ENCODE data around the gene SNX6. TPM values are rescaled to one million over a fixed set of nuclear protein-coding genes. Genes with fewer than 3 reads are reported as not detected.
"Not testable (repeated sequence)": the region's sequence is repeated elsewhere in the genome, so short reads cannot be mapped to it uniquely, and the experiment has no call there.

The SNX6 gene
- polyA plus RNA-seq, 1 experiment = 178 TPM

- Histone ChIP-seq H3K4me3 (ENCODE audit: low read depth, low read length) (no peak overlapping the region), H3K27me3 (ENCODE audit: control insufficient read depth, insufficient read depth, low read length) (no peaks in the 10 kb centered on the region), H3K27ac (ENCODE audit: low read depth, low read length) (no peak overlapping the region), H3K9me3 (ENCODE audit: control insufficient read depth, insufficient read depth, low read length) (no peaks in the 10 kb centered on the region; the same call in none of the 2 replicates)
- CTCF ChIA-PET = interaction anchor here (1.9 kb wide), 1 partner anchor 10 kb away, joined by 11 read pairs; no protein-coding TSS in a partner anchor
- POLR2A ChIA-PET = no interaction called here
- no peak for DNase-seq (ENCODE audit: low read depth, low spot score)
- TF ChIP-seq CTCF (IDR thresholded peaks at IDR 0.05; ENCODE audit: low read depth, low read length) = no peak
These were observed 32.7 kb upstream of the SNX6 start for GRCh38 chr14:34662561-34663088.

- Histone ChIP-seq H3K9me3 (ENCODE audit: control insufficient read depth, insufficient read depth, low read length) (no peaks in the 10 kb centered on the region; the same call in 1 of the 2 replicates), H3K27ac (ENCODE audit: low read depth, low read length) (no peak overlapping the region), H3K27me3 (ENCODE audit: control insufficient read depth, insufficient read depth, low read length) (no peaks in the 10 kb centered on the region), H3K4me3 (ENCODE audit: low read depth, low read length) (no peak overlapping the region)
- DNase-seq (ENCODE audit: low read depth, low spot score) = no peak
- ChIA-PET POLR2A (no interaction called here), CTCF (no interaction called here)
- no peak for TF ChIP-seq CTCF (IDR thresholded peaks at IDR 0.05; ENCODE audit: low read depth, low read length)
These were observed 30.8 kb upstream of the SNX6 start for GRCh38 chr14:34660796-34661195.

- Histone ChIP-seq H3K27ac (ENCODE audit: low read depth, low read length) (no peak overlapping the region), H3K4me3 (ENCODE audit: low read depth, low read length) (no peak overlapping the region), H3K9me3 (ENCODE audit: control insufficient read depth, insufficient read depth, low read length) (peaks cover 7% of the 10 kb centered on the region), H3K27me3 (ENCODE audit: control insufficient read depth, insufficient read depth, low read length) (no peaks in the 10 kb centered on the region)
- no peak for TF ChIP-seq CTCF (IDR thresholded peaks at IDR 0.05; ENCODE audit: low read depth, low read length)
- DNase-seq (ENCODE audit: low read depth, low spot score) = no peak
- ChIA-PET POLR2A (no interaction called here), CTCF (interaction anchor here (1.1 kb wide), 1 partner anchor 17 kb away, joined by 5 read pairs; no protein-coding TSS in a partner anchor)
These were observed 26.0 kb upstream of the SNX6 start for GRCh38 chr14:34655959-34656358.

GRCh38 chr14:34653073-34653472 is 23.1 kb upstream of the SNX6 start:
- CTCF ChIA-PET; H3K27ac ChIP-seq (ENCODE audit: low read depth, low read length); H3K9me3 ChIP-seq (ENCODE audit: control insufficient read depth, insufficient read depth, low read length); H3K4me3 ChIP-seq (ENCODE audit: low read depth, low read length); H3K27me3 ChIP-seq (ENCODE audit: control insufficient read depth, insufficient read depth, low read length); POLR2A ChIA-PET; DNase-seq (ENCODE audit: low read depth, low spot score): not testable (repeated sequence)

GRCh38 chr14:34652348-34652747 is 22.4 kb upstream of the SNX6 start:
- DNase-seq (ENCODE audit: low read depth, low spot score); POLR2A ChIA-PET; CTCF ChIA-PET; H3K4me3 ChIP-seq (ENCODE audit: low read depth, low read length); H3K27ac ChIP-seq (ENCODE audit: low read depth, low read length); H3K27me3 ChIP-seq (ENCODE audit: control insufficient read depth, insufficient read depth, low read length); H3K9me3 ChIP-seq (ENCODE audit: control insufficient read depth, insufficient read depth, low read length): not testable (repeated sequence)

- 0 out of 2 replicates have a peak, but pooled peaks have one; percentile 3 for TF ChIP-seq CTCF (IDR thresholded peaks at IDR 0.05; ENCODE audit: low read depth, low read length)
- CTCF ChIA-PET = interaction anchor here (0.6 to 1.0 kb wide), 3 partner anchors 18 to 57 kb away, joined by 3 to 7 read pairs (median 5); no protein-coding TSS in a partner anchor
- POLR2A ChIA-PET = interaction anchor here (0.7 to 1.8 kb wide), 7 partner anchors 8 to 222 kb away, joined by 3 to 8 read pairs (median 4); no protein-coding TSS in a partner anchor
- Histone ChIP-seq H3K27me3 (ENCODE audit: control insufficient read depth, insufficient read depth, low read length) (no peaks in the 10 kb centered on the region), H3K9me3 (ENCODE audit: control insufficient read depth, insufficient read depth, low read length) (peaks cover 7% of the 10 kb centered on the region), H3K4me3 (ENCODE audit: low read depth, low read length) (no peak overlapping the region), H3K27ac (ENCODE audit: low read depth, low read length) (peak overlapping the region; percentile 98)
- peak; percentile 98 for DNase-seq (ENCODE audit: low read depth, low spot score)
These were observed 21.0 kb upstream of the SNX6 start for GRCh38 chr14:34650786-34651584.

GRCh38 chr14:34650006-34650405 is 20.1 kb upstream of the SNX6 start:
- ChIA-PET POLR2A (interaction anchor here (1.1 to 1.8 kb wide), 2 partner anchors 16 kb away, joined by 6 to 8 read pairs; no protein-coding TSS in a partner anchor), CTCF (interaction anchor here (0.7 kb wide), 1 partner anchor 72 kb away, joined by 4 read pairs; no protein-coding TSS in a partner anchor)
- peak overlapping the region; percentile 98 for H3K27ac ChIP-seq (ENCODE audit: low read depth, low read length)
- H3K9me3 ChIP-seq (ENCODE audit: control insufficient read depth, insufficient read depth, low read length); H3K27me3 ChIP-seq (ENCODE audit: control insufficient read depth, insufficient read depth, low read length); H3K4me3 ChIP-seq (ENCODE audit: low read depth, low read length); DNase-seq (ENCODE audit: low read depth, low spot score): not testable (repeated sequence)

All from AG04450 (cell line).